H9 (cell line): Measurements from ENCODE around the gene CDKN2B. TPM values are rescaled to one million over a fixed set of nuclear protein-coding genes. Genes with fewer than 3 reads are reported as not detected.
"Not testable (repeated sequence)": the region's sequence is repeated elsewhere in the genome, so short reads cannot be mapped to it uniquely, and the experiment has no call there.

Experiments used
- DNase-seq: peaks from one replicate; pipeline ENCODE4 v3.0.0-alpha.2; 2017
- H2AFZ ChIP-seq: one replicate; pipeline ENCODE4 v1.6.1; 2013; ENCODE audit warnings: mild to moderate bottlenecking, low read length, control low read depth, moderate library complexity
- H2AK5ac ChIP-seq: 2 replicates; pipeline ENCODE4 v1.6.1; 2013; ENCODE audit warnings: low read length, control low read depth, mixed read lengths; ENCODE audit not compliant: insufficient read length
- H2BK120ac ChIP-seq: one replicate; pipeline ENCODE4 v1.6.1; 2013; ENCODE audit warnings: low read depth, mild to moderate bottlenecking, low read length, control low read depth, inconsistent platforms; ENCODE audit not compliant: poor library complexity, severe bottlenecking
- H2BK12ac ChIP-seq: 2 replicates; pipeline ENCODE4 v1.6.1; 2013; ENCODE audit warnings: low read length, control low read depth, mixed read lengths, low read depth; ENCODE audit not compliant: insufficient read length
- H2BK15ac ChIP-seq: 2 replicates; pipeline ENCODE4 v1.6.1; 2013; ENCODE audit warnings: low read depth, low read length, control low read depth
- H2BK20ac ChIP-seq: one replicate; pipeline ENCODE4 v1.6.1; 2013; ENCODE audit warnings: low read depth, mild to moderate bottlenecking, low read length, control low read depth, inconsistent platforms; ENCODE audit not compliant: poor library complexity, severe bottlenecking
- H2BK5ac ChIP-seq: 2 replicates; pipeline ENCODE4 v1.6.1; 2013; ENCODE audit warnings: low read length, control low read depth, mixed read lengths; ENCODE audit not compliant: insufficient read length
- H3K14ac ChIP-seq: 2 replicates; pipeline ENCODE4 v1.6.1; 2013; ENCODE audit warnings: low read length, control low read depth; ENCODE audit not compliant: insufficient read depth
- H3K18ac ChIP-seq: 2 replicates; pipeline ENCODE4 v1.6.1; 2013; ENCODE audit warnings: low read depth, mild to moderate bottlenecking, mixed read lengths, low read length, control low read depth; ENCODE audit not compliant: insufficient read length
- H3K23ac ChIP-seq: 2 replicates; pipeline ENCODE4 v1.6.1; 2013; ENCODE audit warnings: low read length, control low read depth, mixed read lengths, low read depth; ENCODE audit not compliant: insufficient read length
- H3K23me2 ChIP-seq: 2 replicates; pipeline ENCODE4 v1.6.1; 2013; ENCODE audit warnings: low read depth, mild to moderate bottlenecking, mixed read lengths, low read length, control low read depth; ENCODE audit not compliant: insufficient read length, poor library complexity, severe bottlenecking
- H3K27ac ChIP-seq: 2 replicates; pipeline ENCODE4 v1.5.1; 2013; ENCODE audit warnings: low read length, control low read depth, mixed read lengths, low read depth; ENCODE audit not compliant: insufficient read length
- H3K27me3 ChIP-seq: 2 replicates; pipeline ENCODE4 v1.6.1; 2013; ENCODE audit warnings: low read length, control low read depth, inconsistent platforms; ENCODE audit not compliant: insufficient read depth
- H3K4ac ChIP-seq: 2 replicates; pipeline ENCODE4 v1.6.1; 2013; ENCODE audit warnings: low read depth, mild to moderate bottlenecking, control low read depth, inconsistent platforms, low read length, moderate library complexity
- H3K4me1 ChIP-seq: 2 replicates; pipeline ENCODE4 v1.6.1; 2013; ENCODE audit warnings: low read length, control low read depth, inconsistent platforms; ENCODE audit not compliant: insufficient read depth
- H3K4me2 ChIP-seq: 2 replicates; pipeline ENCODE4 v1.6.1; 2013; ENCODE audit warnings: low read length, control low read depth, mixed read lengths; ENCODE audit not compliant: insufficient read length, insufficient read depth
- H3K56ac ChIP-seq: 2 replicates; pipeline ENCODE4 v1.6.1; 2013; ENCODE audit warnings: low read depth, mild to moderate bottlenecking, mixed read lengths, low read length, control low read depth; ENCODE audit not compliant: insufficient read length
- H3K79me1 ChIP-seq: 2 replicates; pipeline ENCODE4 v1.6.1; 2013; ENCODE audit warnings: low read depth, mild to moderate bottlenecking, moderate library complexity, low read length, control low read depth, inconsistent platforms; ENCODE audit not compliant: insufficient read depth, poor library complexity, severe bottlenecking
- H3K79me2 ChIP-seq: 2 replicates; pipeline ENCODE4 v1.6.1; 2013; ENCODE audit warnings: low read length, control low read depth, inconsistent platforms; ENCODE audit not compliant: insufficient read depth
- H3K9ac ChIP-seq: 2 replicates; pipeline ENCODE4 v1.6.1; 2013; ENCODE audit warnings: low read length, control low read depth, mixed read lengths; ENCODE audit not compliant: insufficient read length; ENCODE audit errors: extremely low read depth
- H3K9me3 ChIP-seq: one replicate; pipeline ENCODE4 v1.6.1; 2013; ENCODE audit warnings: low read depth, low read length, inconsistent platforms; ENCODE audit not compliant: control insufficient read depth
- H3T11ph ChIP-seq: one replicate; pipeline ENCODE4 v1.6.1; 2013; ENCODE audit warnings: mild to moderate bottlenecking, low read length, control low read depth, inconsistent platforms
- H4K20me1 ChIP-seq: one replicate; pipeline ENCODE4 v1.6.1; 2013; ENCODE audit not compliant: control insufficient read depth, insufficient read length, insufficient read depth
- H4K5ac ChIP-seq: 2 replicates; pipeline ENCODE4 v1.6.1; 2013; ENCODE audit warnings: low read depth, mild to moderate bottlenecking, mixed read lengths, low read length, control low read depth; ENCODE audit not compliant: insufficient read length
- H4K8ac ChIP-seq: replicated peaks from 2 replicates; pipeline ENCODE4 v1.6.1; 2013; ENCODE audit warnings: low read length, control low read depth, mixed read lengths, low read depth; ENCODE audit not compliant: insufficient read length
- H4K91ac ChIP-seq: 2 replicates; pipeline ENCODE4 v1.6.1; 2013; ENCODE audit warnings: low read depth, mild to moderate bottlenecking, moderate library complexity, mixed read lengths, low read length, control low read depth; ENCODE audit not compliant: insufficient read length
- H3K27ac Mint-ChIP-seq, 3 experiments: 2 replicates in 2 of 3; 3 replicates in 1 of 3; pipeline ENCODE4 v1.8.0; 2020 to 2021; ENCODE audit warnings: mixed read lengths in 3 of 3, mild to moderate bottlenecking in 1 of 3, moderate library complexity in 1 of 3
- H3K27me3 Mint-ChIP-seq: 2 replicates; pipeline ENCODE4 v1.8.0; 2021; ENCODE audit warnings: low read depth, mild to moderate bottlenecking, moderate library complexity, mixed read lengths
- H3K36me3 Mint-ChIP-seq, 3 experiments: 2 replicates in 2 of 3; 3 replicates in 1 of 3; pipeline ENCODE4 v1.8.0; 2020 to 2021; ENCODE audit warnings: low read depth in 3 of 3, mixed read lengths in 3 of 3; ENCODE audit not compliant: insufficient read depth in 1 of 3
- H3K4me1 Mint-ChIP-seq, 2 experiments: 2 replicates each; pipeline ENCODE4 v1.8.0; 2020; ENCODE audit warnings: mixed read lengths in 2 of 2
- H3K4me3 Mint-ChIP-seq, 2 experiments: 2 replicates in 1 of 2; 3 replicates in 1 of 2; pipeline ENCODE4 v1.8.0; 2020 to 2021; ENCODE audit warnings: mild to moderate bottlenecking in 2 of 2, mixed read lengths in 2 of 2, moderate library complexity in 1 of 2
- H3K9me3 Mint-ChIP-seq, 2 experiments: 2 replicates in 1 of 2; 3 replicates in 1 of 2; pipeline ENCODE4 v1.8.0; 2020; ENCODE audit warnings: mild to moderate bottlenecking in 2 of 2, mixed read lengths in 2 of 2, moderate library complexity in 1 of 2
- WGBS: extraction: QIAGEN DNeasy Blood & Tissue Kit; methylation state at CpG from one replicate; pipeline ENCODE4 v1.1.7; 2013; ENCODE audit warnings: missing lambda C conversion rate, low lambda C conversion rate, mixed read lengths; ENCODE audit not compliant: insufficient read length; ENCODE audit errors: extremely low coverage; 5-methylcytosine and 5-hydroxymethylcytosine counted together
- long read RNA-seq: library from polyadenylated mRNA; unstranded; transcript quantifications from one replicate; pipeline ENCODE4 v2.0.0, GENCODE V29; 2020
- total RNA-seq: library from RNA; stranded (reverse); gene quantifications from 2 replicates; pipeline ENCODE4 v1.2.1, GENCODE V29; 2021
- TF ChIP-seq, protein P1 (sequence below): fragments of 200-600 bp; sonication (generic); conservative IDR thresholded peaks from 3 replicates; pipeline ENCODE4 v1.8.0; 2021; ENCODE audit warnings: antibody characterized with exemption, mild to moderate bottlenecking

CDKN2B gene
- 0.13 and 0.48 TPM in 2 replicates for total RNA-seq
- long read RNA-seq: 0 reads

GRCh38 chr9:22008717-22009505 lies at the start of gene CDKN2B:
Gene CDKN2B (minus strand): TSS chr9:22009305. CDS start chr9:22008953, 352 bp downstream.
- no peaks in the 10 kb centered on the region for H4K20me1 ChIP-seq
- no CpG with 5 or more reads among the region's 86 CpGs for WGBS
- Mint-ChIP-seq H3K27ac (peak within 1 kb of the TSS in 1 of 3 experiments; percentile 34; a peak in 1 of 7 replicates), H3K36me3 (no peaks in the 10 kb centered on the region; a peak in 2 of 7 replicates), H3K9me3 (no peaks in the 10 kb centered on the region; a peak in 2 of 5 replicates), H3K27me3 (peaks cover 84% of the 10 kb centered on the region), H3K4me1 (peaks cover 14 to 23% of the 10 kb centered on the region in 2 experiments), H3K4me3 (peak within 1 kb of the TSS; percentile 76 to 91)
- H3K27ac ChIP-seq: no peak within 1 kb of the TSS
- H4K5ac ChIP-seq: no peak within 1 kb of the TSS
- H2BK20ac ChIP-seq: no peak within 1 kb of the TSS
- H3K23ac ChIP-seq: no peak within 1 kb of the TSS
- H3K18ac ChIP-seq: no peak within 1 kb of the TSS
- peak within 1 kb of the TSS; percentile 95 for H2AFZ ChIP-seq
- H3K56ac ChIP-seq: no peak within 1 kb of the TSS
- H3K79me2 ChIP-seq: no peaks in the 10 kb centered on the region
- no peaks in the 10 kb centered on the region for H3K9me3 ChIP-seq
- DNase-seq: peak; percentile 95
- H3K4me2 ChIP-seq: peak within 1 kb of the TSS; percentile 95
- H4K91ac ChIP-seq: no peak within 1 kb of the TSS
- H3K14ac ChIP-seq: no peak within 1 kb of the TSS
- no peak within 1 kb of the TSS for H2BK5ac ChIP-seq
- H2BK120ac ChIP-seq: no peak within 1 kb of the TSS
- TF ChIP-seq, protein P1, sequence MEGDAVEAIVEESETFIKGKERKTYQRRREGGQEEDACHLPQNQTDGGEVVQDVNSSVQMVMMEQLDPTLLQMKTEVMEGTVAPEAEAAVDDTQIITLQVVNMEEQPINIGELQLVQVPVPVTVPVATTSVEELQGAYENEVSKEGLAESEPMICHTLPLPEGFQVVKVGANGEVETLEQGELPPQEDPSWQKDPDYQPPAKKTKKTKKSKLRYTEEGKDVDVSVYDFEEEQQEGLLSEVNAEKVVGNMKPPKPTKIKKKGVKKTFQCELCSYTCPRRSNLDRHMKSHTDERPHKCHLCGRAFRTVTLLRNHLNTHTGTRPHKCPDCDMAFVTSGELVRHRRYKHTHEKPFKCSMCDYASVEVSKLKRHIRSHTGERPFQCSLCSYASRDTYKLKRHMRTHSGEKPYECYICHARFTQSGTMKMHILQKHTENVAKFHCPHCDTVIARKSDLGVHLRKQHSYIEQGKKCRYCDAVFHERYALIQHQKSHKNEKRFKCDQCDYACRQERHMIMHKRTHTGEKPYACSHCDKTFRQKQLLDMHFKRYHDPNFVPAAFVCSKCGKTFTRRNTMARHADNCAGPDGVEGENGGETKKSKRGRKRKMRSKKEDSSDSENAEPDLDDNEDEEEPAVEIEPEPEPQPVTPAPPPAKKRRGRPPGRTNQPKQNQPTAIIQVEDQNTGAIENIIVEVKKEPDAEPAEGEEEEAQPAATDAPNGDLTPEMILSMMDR: peak; percentile 99
- H3K4ac ChIP-seq: no peak within 1 kb of the TSS
- H2BK12ac ChIP-seq: no peak within 1 kb of the TSS
- peaks cover 27% of the 10 kb centered on the region; the same call in 1 of the 2 replicates for H3K27me3 ChIP-seq
- H3K23me2 ChIP-seq: peaks cover 15% of the 10 kb centered on the region
- H3T11ph ChIP-seq: no peak within 1 kb of the TSS
- H3K4me1 ChIP-seq: no peaks in the 10 kb centered on the region
- H3K9ac ChIP-seq: peak within 1 kb of the TSS; percentile 49
- H4K8ac ChIP-seq: no peak within 1 kb of the TSS
- H2AK5ac ChIP-seq: no peak within 1 kb of the TSS
- H2BK15ac ChIP-seq: no peak within 1 kb of the TSS
- H3K79me1 ChIP-seq: no peaks in the 10 kb centered on the region

GRCh38 chr9:22057972-22058371 lies 48.9 kb upstream of the CDKN2B start:
- H2BK15ac ChIP-seq, H2BK5ac ChIP-seq, H3K27ac ChIP-seq, H4K20me1 ChIP-seq, H3K9ac ChIP-seq, H4K91ac ChIP-seq, DNase-seq, H2BK12ac ChIP-seq, H3K27ac Mint-ChIP-seq, H2BK20ac ChIP-seq, H3K4me3 Mint-ChIP-seq, H3K36me3 Mint-ChIP-seq, H2BK120ac ChIP-seq, H4K8ac ChIP-seq, H3K79me1 ChIP-seq, H3K14ac ChIP-seq, H3K4me1 Mint-ChIP-seq, H3K79me2 ChIP-seq, H3K56ac ChIP-seq, H3K4me2 ChIP-seq, H3K9me3 Mint-ChIP-seq, H3K27me3 Mint-ChIP-seq, H3K9me3 ChIP-seq, H3K4ac ChIP-seq, H3K18ac ChIP-seq, H3K4me1 ChIP-seq, H3K27me3 ChIP-seq, H3K23ac ChIP-seq, H4K5ac ChIP-seq, H2AFZ ChIP-seq, H3T11ph ChIP-seq, H3K23me2 ChIP-seq, H2AK5ac ChIP-seq: not testable (repeated sequence)
- WGBS: no CpG with 5 or more reads among the region's 6 CpGs
